GM12878 (cell line): ENCODE measurements around the gene PRKCB. TPM values are rescaled to one million over a fixed set of nuclear protein-coding genes. Genes with fewer than 3 reads are reported as not detected.

Experiments
- ATAC-seq: fragments of 200-7000 bp; cut with Tn5 transposase; 3 replicates; pipeline ENCODE4 v1.9.1; 2020; ENCODE audit warnings: mild to moderate bottlenecking, moderate library complexity
- BruUV-seq: library from RNA; stranded (reverse); fragments of 400-500 nt; replicated peaks from 2 replicates; lab custom pipeline; 2021; lab: Mats Ljungman, UMichigan
- CTCF ChIA-PET: fragments of 300-600 bp; sonication (Branson Sonifier 250); formaldehyde crosslinking; extraction: SDS; loops from one replicate; lab custom pipeline; 2021; ENCODE audit warnings: inconsistent platforms; lab: Yijun Ruan, JAX
- POLR2A ChIA-PET: fragments of 350-600 bp; formaldehyde crosslinking; extraction: SDS; loops from one replicate; lab custom pipeline; 2021; ENCODE audit warnings: inconsistent platforms; lab: Charles Lee
- RAD21 ChIA-PET: fragments of 300-600 bp; sonication (Branson Sonifier 250); formaldehyde crosslinking; loops from one replicate; lab custom pipeline; 2023; ENCODE audit warnings: antibody characterized with exemption; ENCODE audit not compliant: unreplicated experiment; lab: Charles Lee
- SMC1A ChIA-PET: fragments of 300-600 bp; sonication (Branson Sonifier 250); formaldehyde crosslinking; loops from one replicate; lab custom pipeline; 2023; ENCODE audit not compliant: unreplicated experiment, uncharacterized antibody; lab: Charles Lee
- DNase-seq: peaks from one replicate; pipeline ENCODE4 v3.0.0-alpha.2; 2011; ENCODE audit warnings: low read depth, low spot score
- FAIRE-seq: peaks from 3 replicates; lab custom pipeline; 2011; peaks lifted over from hg19 to GRCh38; lab: Jason Lieb, UNC
- H2AFZ ChIP-seq: 2 replicates; pipeline ENCODE4 v1.6.0; 2011; ENCODE audit warnings: low read depth, low read length, control low read depth; ENCODE audit not compliant: control insufficient read depth
- H3K27ac ChIP-seq: 2 replicates; pipeline ENCODE4 v1.5.1; 2011; ENCODE audit warnings: control low read depth; ENCODE audit not compliant: control insufficient read depth, insufficient read depth
- H3K27me3 ChIP-seq, 2 experiments: replicated peaks in 1 of 2; 2 replicates each; pipeline versions ENCODE4 v1.6.0 to v1.6.1; 2011; ENCODE audit warnings: low read length in 1 of 2; ENCODE audit not compliant: control insufficient read depth in 2 of 2, insufficient read depth in 2 of 2
- H3K36me3 ChIP-seq, 2 experiments: 2 replicates each; pipeline ENCODE4 v1.5.1; 2011; ENCODE audit warnings: low read length in 1 of 2; ENCODE audit not compliant: control insufficient read depth in 2 of 2, insufficient read depth in 2 of 2
- H3K4me1 ChIP-seq: 2 replicates; pipeline ENCODE4 v1.6.1; 2011; ENCODE audit warnings: mild to moderate bottlenecking, low read length, moderate library complexity, mixed read lengths; ENCODE audit not compliant: control insufficient read depth, insufficient read depth
- H3K4me2 ChIP-seq: 2 replicates; pipeline ENCODE4 v1.6.0; 2011; ENCODE audit warnings: control low read depth; ENCODE audit not compliant: control insufficient read depth, insufficient read depth
- H3K4me3 ChIP-seq: fragments of 200-600 bp; sonication (generic); 2 replicates; pipeline ENCODE4 v1.5.1; 2016
- H3K79me2 ChIP-seq: 2 replicates; pipeline ENCODE4 v1.6.0; 2011; ENCODE audit warnings: low read length; ENCODE audit not compliant: control insufficient read depth, insufficient read depth
- H3K9ac ChIP-seq: 2 replicates; pipeline ENCODE4 v1.8.0; 2011; ENCODE audit warnings: low read length, control low read depth, mixed read lengths; ENCODE audit not compliant: control insufficient read depth, insufficient read depth
- H3K9me3 ChIP-seq: replicated peaks from 3 replicates; pipeline ENCODE4 v1.5.1; 2011; ENCODE audit warnings: mild to moderate bottlenecking, low read length; ENCODE audit not compliant: control insufficient read depth, insufficient read depth
- H4K20me1 ChIP-seq: 2 replicates; pipeline ENCODE4 v1.6.0; 2011; ENCODE audit not compliant: control insufficient read depth, insufficient read depth
- FOXK2 ChIP-seq: fragments of 450-650 bp; IDR thresholded peaks from 2 replicates; pipeline ENCODE4 v1.6.1; 2017; ENCODE audit warnings: mild to moderate bottlenecking, moderate library complexity
- HDAC2 ChIP-seq: fragments of 200-600 bp; sonication (generic); IDR thresholded peaks from 2 replicates; pipeline ENCODE4 v1.6.1; 2017
- POLR2A ChIP-seq: IDR thresholded peaks from 2 replicates; pipeline ENCODE4 v1.6.1; 2011; ENCODE audit warnings: low read depth, mild to moderate bottlenecking, low read length
- SREBF1 ChIP-seq: IDR thresholded peaks from 2 replicates; pipeline ENCODE4 v1.6.1; 2012; ENCODE audit warnings: mild to moderate bottlenecking, low read length
- USF1 ChIP-seq: IDR thresholded peaks from 2 replicates; pipeline ENCODE4 v1.6.1; 2011; ENCODE audit warnings: borderline replicate concordance, low read depth, mild to moderate bottlenecking, moderate library complexity, mixed read lengths, low read length; ENCODE audit not compliant: insufficient read depth; ENCODE audit errors: extremely low read length
- WGBS: methylation state at CpG from one replicate; pipeline ENCODE4 v1.1.6; 2016; ENCODE audit warnings: low lambda C conversion rate; ENCODE audit not compliant: insufficient replicate concordance, insufficient coverage; ENCODE audit errors: missing lambda C conversion rate; 5-methylcytosine and 5-hydroxymethylcytosine counted together
- in situ Hi-C: fragments of 300-500 bp; cut with MboI; formaldehyde crosslinking; loops from 9 replicates; pipeline ENCODE4 v1.14.3; 2018; ENCODE audit warnings: mixed read lengths
- intact Hi-C: fragments of 100-400 bp; cut with micrococcal nuclease; formaldehyde crosslinking; loops from one replicate; pipeline ENCODE4 v1.14.2; 2022; ENCODE audit not compliant: unreplicated experiment
- polyA plus RNA-seq, 11 experiments: library from polyadenylated mRNA; depleted of rRNA in 4 of 11; unstranded in 6 of 11; stranded (reverse) in 5 of 11; fragments of >200 nt; fragmentation: Nextera tagmentation in 4 of 11; fragmentation: Illumina TruSeq in 1 of 11; extraction: Ambion mirVana in 4 of 11; extraction: Trizol in 1 of 11; gene quantifications; 1 replicate in 1 of 11; 2 replicates in 10 of 11; pipeline versions ENCODE4 v1.2.1 to v1.2.3, GENCODE V29; 2011 to 2016; ENCODE audit warnings: inconsistent platforms in 2 of 11, missing spikeins in 2 of 11, low read depth in 1 of 11
- total RNA-seq, 4 experiments: library from RNA; depleted of rRNA in 3 of 4; stranded (reverse); fragments of >200 nt in 3 of 4; fragmentation: Illumina TruSeq in 1 of 4; extraction: Trizol in 1 of 4; gene quantifications; 2 replicates each; pipeline versions ENCODE4 v1.2.1 to v1.2.3, GENCODE V29; 2013 to 2021

PRKCB gene
- total and polyA plus RNA-seq, 10 of the 15 experiments (the other 5 are each of a cell fraction or from before 2014, with no cell fraction given) = 21.4 to 158 (median 97.3) TPM

DNA sequence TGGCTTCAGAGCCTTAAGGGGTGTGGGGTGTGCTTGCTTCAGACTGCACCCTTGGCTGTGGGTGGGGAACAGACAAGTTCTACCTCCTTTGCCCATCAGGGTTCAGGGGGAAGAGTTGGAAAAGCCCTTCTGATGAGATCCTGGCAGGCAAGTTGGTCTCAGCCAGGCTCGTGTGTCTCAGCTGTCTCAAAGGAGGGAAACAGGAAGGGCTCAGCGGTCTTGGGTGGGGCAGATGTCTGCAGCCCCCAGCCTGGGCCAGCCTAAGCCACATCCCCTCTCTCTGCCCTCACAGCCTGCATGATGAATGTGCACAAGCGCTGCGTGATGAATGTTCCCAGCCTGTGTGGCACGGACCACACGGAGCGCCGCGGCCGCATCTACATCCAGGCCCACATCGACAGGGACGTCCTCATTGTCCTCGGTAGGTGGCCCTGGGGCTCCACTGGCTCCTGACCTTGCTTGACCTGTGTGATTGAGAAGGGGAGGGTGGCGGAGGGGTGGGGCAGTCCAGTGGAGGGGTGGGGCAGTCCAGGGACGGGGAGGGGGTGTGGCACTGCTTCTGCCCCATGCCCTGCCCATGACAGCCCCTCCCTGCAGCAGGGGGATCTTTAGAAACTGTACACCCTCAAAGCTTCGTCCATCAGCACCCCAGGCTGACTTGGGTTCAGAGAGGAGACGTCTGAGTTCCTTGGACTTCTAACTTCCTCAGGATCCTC lies 199.5 kb downstream of the PRKCB start:
- ChIA-PET RAD21 (interaction anchor here (0.6 to 2.9 kb wide), 5 partner anchors 20 to 271 kb away, joined by 3 to 30 read pairs (median 9); no protein-coding TSS in a partner anchor), POLR2A (interaction anchor here (0.6 to 1.0 kb wide), 2 partner anchors 25 to 92 kb away, joined by 3 to 5 read pairs; no protein-coding TSS in a partner anchor)
- Histone ChIP-seq H3K79me2 (no peaks in the 10 kb centered on the region; the same call in 1 of the 2 replicates), H3K36me3 (peaks cover 34 to 43% of the 10 kb centered on the region in 2 experiments), H3K27ac (no peak overlapping the region), H3K4me3 (no peak overlapping the region), H2AFZ (no peak overlapping the region), H3K4me1 (peaks cover 8% of the 10 kb centered on the region), H3K27me3 (no peaks in the 10 kb centered on the region), H3K4me2 (no peak overlapping the region)
- 72% methylated on average over 16 of the region's 17 CpGs for WGBS
- in situ Hi-C loops (no loop called here), intact Hi-C loops (no loop called here)
- ATAC-seq = 0 out of 3 replicates have a peak, but pooled peaks have one; percentile 27
- DNase-seq = no peak
- FAIRE-seq = no peak
- TF ChIP-seq POLR2A (peak; percentile 47), FOXK2 (no peak)
- TF ChIP-seq, all 136 proteins: peak for 1
- H3K9me3 ChIP-seq = no peaks in the 10 kb centered on the region; the same call in 2 of the 3 replicates
- no peaks in the 10 kb centered on the region for H4K20me1 ChIP-seq
- BruUV-seq = no TSS peak
- ChIA-PET SMC1A (interaction anchor here (1.0 to 5.5 kb wide), 6 partner anchors 20 to 230 kb away, joined by 3 to 70 read pairs (median 3); no protein-coding TSS in a partner anchor), CTCF (interaction anchor here (1.0 to 5.4 kb wide), 10 partner anchors 12 to 469 kb away, joined by 3 to 125 read pairs (median 4); no protein-coding TSS in a partner anchor)
- H3K9ac ChIP-seq = no peak overlapping the region

- no peak for DNase-seq
- WGBS = 20% methylated on average over 1 of the region's 1 CpG
- ATAC-seq = no peak
- ChIA-PET CTCF (interaction anchor here (0.8 to 5.4 kb wide), 16 partner anchors 12 to 468 kb away, joined by 3 to 125 read pairs (median 4); partner anchors contain the start of gene PLK1), SMC1A (interaction anchor here (0.8 to 5.5 kb wide), 13 partner anchors 9 to 239 kb away, joined by 3 to 70 read pairs (median 3); no protein-coding TSS in a partner anchor), RAD21 (interaction anchor here (0.6 to 2.9 kb wide), 9 partner anchors 21 to 469 kb away, joined by 3 to 30 read pairs (median 5); no protein-coding TSS in a partner anchor), POLR2A (interaction anchor here (0.5 to 1.0 kb wide), 2 partner anchors 26 to 195 kb away, joined by 4 to 5 read pairs; no protein-coding TSS in a partner anchor)
- Histone ChIP-seq H3K27ac (no peak overlapping the region), H3K36me3 (peaks cover 34 to 39% of the 10 kb centered on the region in 2 experiments), H3K4me2 (no peak overlapping the region), H3K4me1 (peaks cover 8% of the 10 kb centered on the region), H3K9me3 (no peaks in the 10 kb centered on the region; the same call in 2 of the 3 replicates), H3K27me3 (no peaks in the 10 kb centered on the region), H3K79me2 (no peaks in the 10 kb centered on the region; the same call in 1 of the 2 replicates), H3K4me3 (no peak overlapping the region), H2AFZ (no peak overlapping the region), H4K20me1 (no peaks in the 10 kb centered on the region), H3K9ac (no peak overlapping the region)
- BruUV-seq = no TSS peak
- FAIRE-seq = no peak
- in situ Hi-C loops = no loop called here
- no peak for TF ChIP-seq SREBF1
- no peak for TF ChIP-seq HDAC2
- TF ChIP-seq USF1 = no peak
- intact Hi-C loops = loop anchor here (1.0 kb wide), 4 partner anchors 194 to 301 kb away; no protein-coding TSS in a partner anchor
These were observed 200.3 kb downstream of the PRKCB start for GRCh38 chr16:24036038-24036543.
